Testis (tissue), 3 donors: ENCODE measurements around the gene NAP1L4. TPM values are rescaled to one million over a fixed set of nuclear protein-coding genes. Genes with fewer than 3 reads are reported as not detected.

Experiments used
- DNase-seq: peaks from one replicate; pipeline ENCODE4 v3.0.0-alpha.2; 2019
- H3K27ac ChIP-seq, 2 donors: fragments of 200-600 bp; sonication (generic); one replicate each; pipeline ENCODE4 v1.5.1; 2019
- H3K27me3 ChIP-seq: fragments of 200-600 bp; sonication (generic); one replicate; pipeline ENCODE4 v1.5.1; 2019
- H3K36me3 ChIP-seq: fragments of 200-600 bp; sonication (generic); one replicate; pipeline ENCODE4 v1.5.1; 2017; ENCODE audit warnings: low read depth; ENCODE audit errors: missing control alignments
- H3K4me1 ChIP-seq: fragments of 200-600 bp; sonication (generic); one replicate; pipeline ENCODE4 v1.5.1; 2019
- H3K4me3 ChIP-seq, 2 donors: fragments of 200-600 bp; sonication (generic); one replicate each; pipeline ENCODE4 v1.5.1; 2017 to 2019
- H3K9me3 ChIP-seq: fragments of 200-600 bp; sonication (generic); one replicate; pipeline ENCODE4 v1.5.1; 2017
- CTCF ChIP-seq, 3 experiments: fragments of 450-650 bp in 2 of 3; fragments of 200-600 bp in 1 of 3; sonication (generic) in 1 of 3; IDR thresholded peaks; one replicate each; pipeline ENCODE4 v1.5.1; 2016 to 2019; ENCODE audit warnings: antibody characterized with exemption in 3 of 3, mild to moderate bottlenecking in 2 of 3, moderate library complexity in 1 of 3
- POLR2A ChIP-seq: fragments of 450-650 bp; IDR thresholded peaks from one replicate; pipeline ENCODE4 v1.6.1; 2017; ENCODE audit warnings: antibody characterized with exemption, mild to moderate bottlenecking, moderate library complexity
- WGBS, 2 donors: methylation state at CpG; one replicate each; pipeline ENCODE4 v1.1.5; 2018; 5-methylcytosine and 5-hydroxymethylcytosine counted together
- intact Hi-C: fragments of 100-400 bp; cut with DNase I; formaldehyde crosslinking; loops from one replicate; pipeline ENCODE4 v1.15.1; 2023; ENCODE audit warnings: low total_unique reads
- polyA plus RNA-seq: library from polyadenylated mRNA; stranded (reverse); fragments of 350-450 nt; fragmentation: Illumina TruSeq; extraction: RNeasy Lipid Tissue Mini Kit (QIAGEN cat#74804); gene quantifications from one replicate; pipeline ENCODE4 v1.2.3, GENCODE V29; 2014; ENCODE audit warnings: low read depth, low replicate concordance; ENCODE audit not compliant: insufficient read depth
- total RNA-seq, 2 donors: library from RNA; depleted of rRNA; stranded (reverse); fragments of >200 nt; gene quantifications; one replicate each; pipeline ENCODE4 v1.2.3, GENCODE V29; 2016

Gene NAP1L4
- total and polyA plus RNA-seq, 3 donors from 2014 or later: 165 to 208 (median 206) TPM

GRCh38 chr11:2902784-2903671 lies 89.1 kb downstream of the NAP1L4 start:
- Histone ChIP-seq H3K9me3 (no peaks in the 10 kb centered on the region), H3K4me3 (peak overlapping the region in 1 of 2 donors; percentile 77), H3K27ac (peak overlapping the region in 1 of 2 donors; percentile 38), H3K27me3 (no peaks in the 10 kb centered on the region), H3K4me1 (peaks cover 16% of the 10 kb centered on the region), H3K36me3 (no peaks in the 10 kb centered on the region)
- TF ChIP-seq POLR2A (no peak), CTCF (IDR thresholded peaks at IDR 0.05) (no peak)
- intact Hi-C loops: no loop called here
- WGBS, 2 donors: 83 to 96% methylated on average over 10 to 23 of the region's 23 CpGs
- no peak for DNase-seq

DNA sequence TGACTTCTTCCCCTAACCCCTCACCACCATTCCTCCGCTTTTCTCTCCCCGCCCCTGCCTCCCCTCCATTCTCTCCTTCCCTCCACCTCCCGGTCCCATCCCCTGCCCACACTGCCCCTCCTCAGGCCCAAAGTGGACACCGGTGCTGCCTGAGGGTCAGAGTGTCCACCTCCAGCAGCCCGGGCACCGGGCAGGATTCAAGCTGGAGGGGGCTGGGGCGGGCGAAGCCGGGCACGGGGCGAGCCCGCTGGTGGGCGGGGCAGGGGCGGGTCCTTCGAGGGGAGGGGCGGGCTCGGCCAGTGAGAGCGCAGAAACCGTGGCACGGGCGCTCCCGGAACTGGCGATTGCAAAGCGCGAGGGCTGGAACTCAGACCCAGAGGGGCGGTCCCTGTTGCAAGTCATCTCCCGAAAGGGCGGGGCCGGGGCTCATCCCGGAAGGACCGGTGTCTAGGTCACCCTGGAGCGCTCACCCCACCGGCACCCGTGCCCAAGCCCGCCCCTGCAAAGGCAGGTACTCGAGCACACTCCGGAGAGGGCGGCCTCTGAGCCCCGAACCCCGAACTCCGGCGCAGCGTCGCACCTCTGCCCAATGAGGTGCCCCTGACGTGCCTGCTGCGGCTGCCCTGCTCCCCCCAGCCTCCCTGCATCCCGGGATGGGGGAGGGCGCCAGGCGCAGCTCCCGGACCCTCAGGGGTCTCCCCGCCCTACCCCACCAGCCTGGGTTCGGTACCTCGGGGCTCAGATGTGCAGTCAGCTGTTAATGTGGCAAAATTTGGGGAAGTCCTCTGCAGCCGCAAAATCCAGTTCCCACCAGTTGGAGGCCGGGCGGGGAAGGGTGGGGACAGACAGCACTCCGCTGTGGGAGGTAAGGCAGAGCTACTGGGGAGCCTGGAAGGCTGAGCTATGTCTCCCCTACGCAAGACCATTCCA lies 90.0 kb downstream of the NAP1L4 start:
- peak overlapping the region; percentile 42 to 68 for H3K27ac ChIP-seq
- no peaks in the 10 kb centered on the region for H3K36me3 ChIP-seq
- no peaks in the 10 kb centered on the region for H3K27me3 ChIP-seq
- intact Hi-C loops: no loop called here
- WGBS, 2 donors: 5 to 26% methylated on average over 8 to 55 of the region's 58 CpGs
- DNase-seq: peak; percentile 97
- H3K9me3 ChIP-seq: no peaks in the 10 kb centered on the region
- peak overlapping the region; percentile 49 to 77 for H3K4me3 ChIP-seq
- TF ChIP-seq POLR2A (no peak), CTCF (IDR thresholded peaks at IDR 0.05) (no peak)
- peaks cover 16% of the 10 kb centered on the region for H3K4me1 ChIP-seq

- intact Hi-C loops: no loop called here
These were observed 90.8 kb downstream of the NAP1L4 start for GRCh38 chr11:2901196-2901796.

More at GRCh38 chr11:2901196-2901796, 90.8 kb downstream of the NAP1L4 start:
- Histone ChIP-seq H3K27me3 (no peaks in the 10 kb centered on the region), H3K36me3 (no peaks in the 10 kb centered on the region), H3K4me1 (peaks cover 16% of the 10 kb centered on the region), H3K9me3 (no peaks in the 10 kb centered on the region), H3K27ac (peak overlapping the region; percentile 42 to 68), H3K4me3 (peak overlapping the region; percentile 49 to 77)
- TF ChIP-seq CTCF (IDR thresholded peaks at IDR 0.05) (no peak), POLR2A (no peak)
- 67 to 75% methylated on average over 14 to 16 of the region's 16 CpGs for WGBS, 2 donors
- no peak for DNase-seq
